ENCODE data around the gene KRTAP5-11. TPM values are rescaled to one million over a fixed set of nuclear protein-coding genes. Genes with fewer than 3 reads are reported as not detected.

KRTAP5-11 gene
- total and polyA plus RNA-seq, 2 of the 8 experiments (the other 6 are each of a cell fraction or from before 2014, with no cell fraction given), result not detected

GRCh38 chr11:71554996-71555395, 27.7 kb downstream of the KRTAP5-11 start:
- Histone ChIP-seq H4K8ac (ENCODE audit: extremely low read depth, insufficient read depth, low read length) (no peak overlapping the region), H2AK5ac (ENCODE audit: low read depth, low read length) (no peak overlapping the region), H3K14ac (ENCODE audit: insufficient read length) (no peak overlapping the region), H3K79me1 (ENCODE audit: low read depth, low read length) (no peaks in the 10 kb centered on the region), H3K23me2 (ENCODE audit: low read depth, low read length) (peaks cover 2% of the 10 kb centered on the region; the same call in 1 of the 2 replicates), H3K4me3 (ENCODE audit: extremely low read depth in 1 of 4, insufficient read depth in 2 of 4, low read depth in 3 of 4, low read length in 4 of 4) (no peak overlapping the region), H2BK15ac (ENCODE audit: low read length) (no peak overlapping the region), H2BK20ac (ENCODE audit: low read length) (no peak overlapping the region), H3K27ac (ENCODE audit: low read depth, low read length) (no peak overlapping the region), H3K36me3 (ENCODE audit: control insufficient read depth in 2 of 4, insufficient read depth in 4 of 4, low read length in 3 of 4) (no peaks in the 10 kb centered on the region), H2BK5ac (ENCODE audit: low read depth, low read length) (no peak overlapping the region), H3K56ac (replicated peaks; ENCODE audit: insufficient read length, low read depth, low read length) (no peak overlapping the region), H3K9ac (replicated peaks in 1 of 4; ENCODE audit: extremely low read depth in 1 of 4, low read depth in 3 of 4, low read length in 3 of 4) (no peak overlapping the region), H3K23ac (ENCODE audit: insufficient read length) (no peak overlapping the region), H2BK12ac (ENCODE audit: low read depth, low read length) (no peak overlapping the region), H3K18ac (ENCODE audit: extremely low read depth, low read length) (no peak overlapping the region), H3K79me2 (ENCODE audit: control insufficient read depth in 1 of 2, insufficient read depth in 2 of 2, low read length in 2 of 2) (no peaks in the 10 kb centered on the region), H4K20me1 (replicated peaks in 1 of 2; ENCODE audit: control insufficient read depth in 1 of 2, insufficient read depth in 2 of 2, low read length in 2 of 2) (no peaks in the 10 kb centered on the region), H2AFZ (ENCODE audit: low read length) (no peak overlapping the region), H3K4me2 (ENCODE audit: insufficient read depth in 1 of 2, low read depth in 2 of 2, low read length in 2 of 2) (no peak overlapping the region), H3K27me3 (replicated peaks in 1 of 4; ENCODE audit: control insufficient read depth in 3 of 4, extremely low read depth in 1 of 4, insufficient read depth in 3 of 4, low read length in 3 of 4) (no peaks in the 10 kb centered on the region), H4K91ac (replicated peaks; ENCODE audit: insufficient read length, low read length) (no peak overlapping the region), H2BK120ac (replicated peaks; ENCODE audit: low read depth, low read length) (no peak overlapping the region), H3K4ac (replicated peaks; ENCODE audit: insufficient read length, low read depth, low read length) (no peak overlapping the region), H3K9me3 (ENCODE audit: insufficient read depth in 2 of 2, low read depth in 1 of 2, low read length in 1 of 2) (peaks cover 6 to 8% of the 10 kb centered on the region in 2 experiments; a peak in 2 of 4 replicates), H4K5ac (ENCODE audit: insufficient read length, low read depth, low read length) (no peak overlapping the region), H3K4me1 (replicated peaks in 1 of 4; ENCODE audit: control insufficient read depth in 3 of 4, insufficient read depth in 4 of 4, low read length in 3 of 4) (0 out of 7 replicates have a peak, but pooled peaks cover 0 to 2% (median 0%) of the 10 kb centered on the region in 4 experiments)
- FAIRE-seq (no peak), DNase-seq (ENCODE audit: low read depth in 1 of 2, low spot score in 2 of 2) (no peak)
- CTCF ChIA-PET (ENCODE audit: partially characterized antibody), result no interaction called here
- POLR2A ChIA-PET (ENCODE audit: partially characterized antibody), result no interaction called here
- WGBS, 2 experiments (ENCODE audit: extremely low coverage in 1 of 2, insufficient coverage in 1 of 2, insufficient read length in 1 of 2, insufficient replicate concordance in 2 of 2, low coverage in 1 of 2, low lambda C conversion rate in 2 of 2, missing lambda C conversion rate in 1 of 2), result 90% methylated on average over 6 of the region's 6 CpGs; no CpG with 5 or more reads in 1 of the 2 experiments
- no peak for TF ChIP-seq RAD21 (IDR thresholded peaks at IDR 0.05 in 1 of 2, conservative IDR thresholded peaks at IDR 0.05 in 1 of 2; ENCODE audit: low read depth in 2 of 2, low read length in 2 of 2)
- no peak for TF ChIP-seq EZH2 (IDR thresholded peaks at IDR 0.05; ENCODE audit: low read depth, low read length, severe bottlenecking)
- no peak for TF ChIP-seq PHF8 (conservative IDR thresholded peaks at IDR 0.05; ENCODE audit: low read depth, low read length)
- no peak for TF ChIP-seq KDM5A (IDR thresholded peaks at IDR 0.05; ENCODE audit: low read length)
- TF ChIP-seq CBX8 (IDR thresholded peaks at IDR 0.05; ENCODE audit: borderline replicate concordance, low read depth, low read length), result no peak
- TF ChIP-seq, protein P1, sequence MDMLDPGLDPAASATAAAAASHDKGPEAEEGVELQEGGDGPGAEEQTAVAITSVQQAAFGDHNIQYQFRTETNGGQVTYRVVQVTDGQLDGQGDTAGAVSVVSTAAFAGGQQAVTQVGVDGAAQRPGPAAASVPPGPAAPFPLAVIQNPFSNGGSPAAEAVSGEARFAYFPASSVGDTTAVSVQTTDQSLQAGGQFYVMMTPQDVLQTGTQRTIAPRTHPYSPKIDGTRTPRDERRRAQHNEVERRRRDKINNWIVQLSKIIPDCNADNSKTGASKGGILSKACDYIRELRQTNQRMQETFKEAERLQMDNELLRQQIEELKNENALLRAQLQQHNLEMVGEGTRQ (IDR thresholded peaks at IDR 0.05; ENCODE audit: low read length), result no peak
- no peak for TF ChIP-seq EP300 (IDR thresholded peaks at IDR 0.05; ENCODE audit: borderline replicate concordance in 1 of 2, low read depth in 2 of 2, low read length in 2 of 2)
- TF ChIP-seq SAP30 (IDR thresholded peaks at IDR 0.05; ENCODE audit: insufficient read depth, insufficient replicate concordance, low read length), result no peak
- TF ChIP-seq CBX5 (IDR thresholded peaks at IDR 0.05; ENCODE audit: low read depth, low read length), result no peak
- TF ChIP-seq SP4 (IDR thresholded peaks at IDR 0.05; ENCODE audit: low read length), result no peak
- no peak for TF ChIP-seq NANOG (IDR thresholded peaks at IDR 0.05; ENCODE audit: insufficient read depth, low read depth, low read length, poor library complexity, severe bottlenecking)
- no peak for TF ChIP-seq YY1 (IDR thresholded peaks at IDR 0.05; ENCODE audit: low read depth, low read length)
- no peak for TF ChIP-seq CREB1 (IDR thresholded peaks at IDR 0.05)

Data from H1 (cell line).